HG03066 (cell line): ENCODE measurements around the gene TGIF1.
"Not testable (repeated sequence)": the region's sequence is repeated elsewhere in the genome, so short reads cannot be mapped to it uniquely, and the experiment has no call there.

Source experiments
- ATAC-seq: cut with Tn5 transposase; IDR thresholded peaks from one replicate; pipeline ENCODE4 v1.9.1; 2021; ENCODE audit warnings: low read depth; ENCODE audit not compliant: unreplicated experiment

Gene TGIF1

GRCh38 chr18:3450012-3450798 is at the start of gene TGIF1:
TSS of gene TGIF1 (plus strand) at chr18:3450172. CDS start at chr18:3450490, 318 bp downstream.
- ATAC-seq = no peak

GRCh38 chr18:3400567-3401296 is 49.2 kb upstream of the TGIF1 start:
- ATAC-seq = no peak

- ATAC-seq = peak; percentile 84
These were observed 48.0 kb upstream of the TGIF1 start for GRCh38 chr18:3401669-3402620.

- no peak for ATAC-seq
These were observed 47.0 kb upstream of the TGIF1 start for GRCh38 chr18:3402982-3403451.

- no peak for ATAC-seq
These were observed 44.3 kb upstream of the TGIF1 start for GRCh38 chr18:3405713-3406112.

- no peak for ATAC-seq
These were observed 41.9 kb upstream of the TGIF1 start for GRCh38 chr18:3408107-3408506.

GRCh38 chr18:3409811-3410210 is 40.2 kb upstream of the TGIF1 start:
- no peak for ATAC-seq

GRCh38 chr18:3410273-3410672 is 39.7 kb upstream of the TGIF1 start:
- no peak for ATAC-seq

- not testable (repeated sequence) for ATAC-seq
These were observed 39.1 kb upstream of the TGIF1 start for GRCh38 chr18:3410876-3411275.

- no peak for ATAC-seq
These were observed 38.6 kb upstream of the TGIF1 start for GRCh38 chr18:3411327-3411726.

- ATAC-seq = no peak
These were observed 38.1 kb upstream of the TGIF1 start for GRCh38 chr18:3411854-3412268.

GRCh38 chr18:3412528-3412927 is 37.4 kb upstream of the TGIF1 start:
- not testable (repeated sequence) for ATAC-seq

GRCh38 chr18:3415110-3415509 is 34.9 kb upstream of the TGIF1 start:
- no peak for ATAC-seq

- no peak for ATAC-seq
These were observed 31.9 kb upstream of the TGIF1 start for GRCh38 chr18:3418083-3418482.

GRCh38 chr18:3420919-3421279 is 29.1 kb upstream of the TGIF1 start:
- no peak for ATAC-seq

- ATAC-seq = no peak
These were observed 27.1 kb upstream of the TGIF1 start for GRCh38 chr18:3422905-3423304.

- no peak for ATAC-seq
These were observed 25.6 kb upstream of the TGIF1 start for GRCh38 chr18:3424280-3424890.

GRCh38 chr18:3425030-3425429 is 24.9 kb upstream of the TGIF1 start:
- no peak for ATAC-seq

- ATAC-seq = no peak
These were observed 24.5 kb upstream of the TGIF1 start for GRCh38 chr18:3425446-3425845.

- ATAC-seq = no peak
These were observed 23.9 kb upstream of the TGIF1 start for GRCh38 chr18:3426074-3426473.
